ENCODE data around the gene BORCS8. TPM values are rescaled to one million over a fixed set of nuclear protein-coding genes. Genes with fewer than 3 reads are reported as not detected.

BORCS8 gene
- total and polyA plus RNA-seq, 2 of the 4 experiments (the other 2 are of a cell fraction) = 16.7 to 33.9 TPM

- TF ChIP-seq MAFK (IDR thresholded peaks at IDR 0.05; ENCODE audit: low read depth, low read length) = no peak
These were observed 20.0 kb downstream of the BORCS8 start (continued) for GRCh38 chr19:19171821-19172532.

- CTCF ChIA-PET = no interaction called here
- H3K23ac ChIP-seq (ENCODE audit: low read depth, low read length) = peak overlapping the region; percentile 76
- dilution Hi-C loops (cut with HindIII; ENCODE audit: low sequenced_read_pairs, unreplicated experiment) = no loop called here
- H2AFZ ChIP-seq (replicated peaks; ENCODE audit: low read length, poor library complexity) = peak overlapping the region; percentile 39
- no peak for ATAC-seq (ENCODE audit: low read depth)
- no peak overlapping the region for H2BK5ac ChIP-seq (ENCODE audit: low read depth, low read length, poor library complexity, severe bottlenecking)
- H3K79me1 ChIP-seq (ENCODE audit: low read depth in 1 of 2, low read length in 2 of 2) = no peaks in the 10 kb centered on the region
- H2BK20ac ChIP-seq (ENCODE audit: low read depth, low read length) = peak overlapping the region; percentile 95
- H3K4me1 ChIP-seq (ENCODE audit: control insufficient read depth, insufficient read depth, low read length) = peaks cover 24% of the 10 kb centered on the region
- H3K9me3 ChIP-seq (ENCODE audit: control insufficient read depth, insufficient read depth, low read length) = no peaks in the 10 kb centered on the region
- BruUV-seq (replicated peaks) = no TSS peak
- H3K9ac ChIP-seq (ENCODE audit: low read depth, low read length) = peak overlapping the region; percentile 68; the same call in 1 of the 2 replicates
- H2BK120ac ChIP-seq (ENCODE audit: low read depth, low read length) = peak overlapping the region; percentile 95
- H3K27me3 ChIP-seq (ENCODE audit: control insufficient read depth, insufficient read depth, low read length) = no peaks in the 10 kb centered on the region
- peak overlapping the region; percentile 66 for H4K5ac ChIP-seq (ENCODE audit: low read depth, low read length)
- H3K18ac ChIP-seq (ENCODE audit: low read depth, low read length) = peak overlapping the region; percentile 91
- peak overlapping the region; percentile 87 to 92; a peak in 3 of 4 replicates for H4K8ac ChIP-seq (ENCODE audit: low read depth in 2 of 2, low read length in 2 of 2)
- peak overlapping the region; percentile 94 for H3K14ac ChIP-seq (replicated peaks; ENCODE audit: low read depth, low read length)
- no peak overlapping the region; the same call in none of the 2 replicates for H3K56ac ChIP-seq (ENCODE audit: extremely low read depth, insufficient read depth, low read length)
- H3K4me2 ChIP-seq (ENCODE audit: low read depth, low read length) = no peak overlapping the region; the same call in 1 of the 2 replicates
- peak overlapping the region; percentile 99 for H4K91ac ChIP-seq (ENCODE audit: insufficient read depth, low read depth, low read length)
- peak overlapping the region; percentile 53; the same call in 2 of the 3 replicates for H2BK15ac ChIP-seq (ENCODE audit: low read depth, low read length)
- DNase-seq = no peak
- H3K4ac ChIP-seq (ENCODE audit: low read depth, low read length) = peak overlapping the region; percentile 98
- peaks cover 11% of the 10 kb centered on the region for H3K9me1 ChIP-seq (ENCODE audit: insufficient read depth, low read length)
- H2AK5ac ChIP-seq (ENCODE audit: low read depth, low read length) = peak overlapping the region; percentile 98
- no peak overlapping the region for H3K4me3 ChIP-seq (ENCODE audit: insufficient read depth, low read depth, low read length)
- peak overlapping the region; percentile 96 for H2AK9ac ChIP-seq (replicated peaks; ENCODE audit: low read depth, low read length, poor library complexity)
- whole genome bisulfite sequencing, 2 experiments (ENCODE audit: extremely low coverage in 2 of 2, insufficient read length in 1 of 2) = 71% methylated on average over 4 of the region's 6 CpGs; no CpG with 5 or more reads in 1 of the 2 experiments
- H4K20me1 ChIP-seq (ENCODE audit: insufficient read depth, low read length) = no peaks in the 10 kb centered on the region
- intact Hi-C loops (cut with micrococcal nuclease) = loop anchor here (10.0 kb wide), 1 partner anchor 106 kb away; the partner anchor contains the start of gene SLC25A42
- H3K27ac ChIP-seq (ENCODE audit: insufficient read depth, low read length) = peak overlapping the region; percentile 80; the same call in 1 of the 2 replicates
- TF ChIP-seq POLR2A (IDR thresholded peaks at IDR 0.05; ENCODE audit: low read depth, low read length) = no peak
- no peak for TF ChIP-seq CHD1 (IDR thresholded peaks at IDR 0.05; ENCODE audit: low read depth, low read length)
- TF ChIP-seq RCOR1 (IDR thresholded peaks at IDR 0.05; ENCODE audit: insufficient replicate concordance, low read length) = no peak
- no peak for TF ChIP-seq MXI1 (IDR thresholded peaks at IDR 0.05; ENCODE audit: borderline replicate concordance, low read depth, low read length)
- no peak for TF ChIP-seq RAD21 (IDR thresholded peaks at IDR 0.05; ENCODE audit: low read length)
- TF ChIP-seq CEBPB (IDR thresholded peaks at IDR 0.05; ENCODE audit: low read depth, low read length) = no peak
- no peak for TF ChIP-seq MAFK (IDR thresholded peaks at IDR 0.05; ENCODE audit: low read depth, low read length)
- no peak for TF ChIP-seq FOS (IDR thresholded peaks at IDR 0.05; ENCODE audit: low read depth, low read length)
- TF ChIP-seq RFX5 (IDR thresholded peaks at IDR 0.05; ENCODE audit: low read depth, low read length) = no peak
- no peak for TF ChIP-seq BHLHE40 (IDR thresholded peaks at IDR 0.05; ENCODE audit: low read depth, low read length)
- TF ChIP-seq CTCF (conservative IDR thresholded peaks at IDR 0.05; ENCODE audit: low read depth, low read length) = no peak
- no peak for TF ChIP-seq NFE2L2 (IDR thresholded peaks at IDR 0.05; ENCODE audit: low read depth, low read length)
- no peaks in the 10 kb centered on the region for H3K36me3 ChIP-seq (ENCODE audit: control insufficient read depth, insufficient read depth, low read length)
- POLR2A ChIA-PET (ENCODE audit: unreplicated experiment) = no interaction called here
- in situ Hi-C loops (cut with MboI; ENCODE audit: low sequenced_read_pairs) = no loop called here
These were observed 20.9 kb downstream of the BORCS8 start for GRCh38 chr19:19170873-19171672.

Data from IMR-90 (cell line).